GM23338 (cell line): ENCODE measurements around the gene MUC13. TPM values are rescaled to one million over a fixed set of nuclear protein-coding genes. Genes with fewer than 3 reads are reported as not detected.

ENCODE experiments used
- ATAC-seq: fragments of 200-7000 bp; cut with Tn5 transposase; 3 replicates; pipeline ENCODE4 v1.9.1; 2020
- DNase-seq: peaks from one replicate; pipeline ENCODE4 v3.0.0-alpha.2; 2015; ENCODE audit warnings: low spot score
- H2AFZ ChIP-seq: fragments of 200-600 bp; sonication (generic); 2 replicates; pipeline ENCODE4 v1.8.0; 2016; ENCODE audit warnings: antibody characterized with exemption, mild to moderate bottlenecking, moderate library complexity
- H3F3A ChIP-seq: fragments of 200-600 bp; sonication (generic); replicated peaks from 2 replicates; pipeline ENCODE4 v1.8.0; 2017; ENCODE audit warnings: antibody characterized with exemption, mixed run types, low read depth
- H3K27ac ChIP-seq: fragments of 200-600 bp; sonication (generic); 2 replicates; pipeline ENCODE4 v1.6.1; 2016; ENCODE audit warnings: low read depth
- H3K27me3 ChIP-seq: fragments of 200-600 bp; sonication (generic); 2 replicates; pipeline ENCODE4 v1.8.0; 2016; ENCODE audit warnings: mild to moderate bottlenecking, mixed run types, moderate library complexity; ENCODE audit not compliant: insufficient read depth
- H3K36me3 ChIP-seq: fragments of 200-600 bp; sonication (generic); 2 replicates; pipeline ENCODE4 v1.8.0; 2016; ENCODE audit warnings: mild to moderate bottlenecking; ENCODE audit not compliant: insufficient read depth
- H3K4me1 ChIP-seq: fragments of 200-600 bp; sonication (generic); 2 replicates; pipeline ENCODE4 v1.8.0; 2016; ENCODE audit warnings: mild to moderate bottlenecking, moderate library complexity; ENCODE audit not compliant: insufficient read depth
- H3K4me2 ChIP-seq: fragments of 200-600 bp; sonication (generic); 2 replicates; pipeline ENCODE4 v1.7.1; 2017; ENCODE audit warnings: mixed run types
- H3K4me3 ChIP-seq: fragments of 200-600 bp; sonication (generic); 2 replicates; pipeline ENCODE4 v1.6.1; 2016; ENCODE audit warnings: mixed run types
- H3K79me2 ChIP-seq: fragments of 200-600 bp; sonication (generic); replicated peaks from 2 replicates; pipeline ENCODE4 v1.8.0; 2017; ENCODE audit warnings: mild to moderate bottlenecking; ENCODE audit not compliant: insufficient read depth
- H3K9me2 ChIP-seq: fragments of 200-600 bp; sonication (generic); 2 replicates; pipeline ENCODE4 v1.8.0; 2017; ENCODE audit not compliant: insufficient read depth
- H4K20me1 ChIP-seq: fragments of 200-600 bp; sonication (generic); replicated peaks from 2 replicates; pipeline ENCODE4 v1.8.0; 2017; ENCODE audit warnings: mild to moderate bottlenecking; ENCODE audit not compliant: insufficient read depth
- H3K27ac Mint-ChIP-seq: 2 replicates; pipeline ENCODE4 v1.8.0; 2020; ENCODE audit warnings: inconsistent platforms, mild to moderate bottlenecking, moderate library complexity, mixed read lengths
- H3K27me3 Mint-ChIP-seq: 3 replicates; pipeline ENCODE4 v1.8.0; 2022; ENCODE audit warnings: low read depth, mild to moderate bottlenecking, moderate library complexity, mixed read lengths, inconsistent platforms; ENCODE audit not compliant: insufficient read depth, poor library complexity
- H3K36me3 Mint-ChIP-seq: 3 replicates; pipeline ENCODE4 v1.8.0; 2021; ENCODE audit warnings: low read depth, mild to moderate bottlenecking, inconsistent platforms, moderate library complexity, mixed read lengths
- H3K4me1 Mint-ChIP-seq: 3 replicates; pipeline ENCODE4 v1.8.0; 2020; ENCODE audit warnings: mild to moderate bottlenecking, inconsistent platforms, mixed read lengths
- H3K4me3 Mint-ChIP-seq: 3 replicates; pipeline ENCODE4 v1.8.0; 2021; ENCODE audit warnings: moderate library complexity, mild to moderate bottlenecking, inconsistent platforms, mixed read lengths
- H3K9me3 Mint-ChIP-seq: 3 replicates; pipeline ENCODE4 v1.8.0; 2020; ENCODE audit warnings: moderate library complexity, mild to moderate bottlenecking, inconsistent platforms, mixed read lengths
- CREB1 ChIP-seq: fragments of 250-450 bp; sonication (Bioruptor Pico); IDR thresholded peaks from 2 replicates; pipeline ENCODE4 v1.5.0; 2020; ENCODE audit warnings: low read depth, mild to moderate bottlenecking, moderate library complexity
- CTCF ChIP-seq, 2 experiments: fragments of 200-600 bp in 1 of 2; sonication (generic) in 1 of 2; conservative IDR thresholded peaks; 2 replicates each; pipeline versions ENCODE4 v1.5.1 to v1.6.1; 2016 to 2017; ENCODE audit warnings: antibody characterized with exemption in 2 of 2, low read depth in 2 of 2, mild to moderate bottlenecking in 2 of 2, moderate library complexity in 1 of 2
- ETS1 ChIP-seq: IDR thresholded peaks from 2 replicates; pipeline ENCODE4 v1.6.1; 2016; ENCODE audit warnings: antibody characterized with exemption
- EZH2 ChIP-seq: fragments of 200-600 bp; sonication (generic); IDR thresholded peaks from one replicate; pipeline ENCODE4 v1.8.0; 2017; ENCODE audit warnings: antibody characterized with exemption, mild to moderate bottlenecking, low read depth; ENCODE audit not compliant: unreplicated experiment
- EZH2phosphoT487 ChIP-seq: fragments of 200-600 bp; sonication (generic); IDR thresholded peaks from one replicate; pipeline ENCODE4 v1.8.1; 2018; ENCODE audit warnings: antibody characterized with exemption; ENCODE audit not compliant: unreplicated experiment
- JUNB ChIP-seq: IDR thresholded peaks from one replicate; pipeline ENCODE4 v1.6.1; 2016; ENCODE audit warnings: antibody characterized with exemption; ENCODE audit not compliant: unreplicated experiment
- NANOG ChIP-seq: IDR thresholded peaks from 2 replicates; pipeline ENCODE4 v1.6.1; 2016; ENCODE audit warnings: antibody characterized with exemption, borderline replicate concordance
- POLR2AphosphoS5 ChIP-seq: IDR thresholded peaks from 2 replicates; pipeline ENCODE4 v1.6.1; 2016; ENCODE audit warnings: antibody characterized with exemption, low read depth
- REST ChIP-seq: IDR thresholded peaks from one replicate; pipeline ENCODE4 v1.6.1; 2018; ENCODE audit warnings: antibody characterized with exemption; ENCODE audit not compliant: unreplicated experiment
- STAT1 ChIP-seq: IDR thresholded peaks from one replicate; pipeline ENCODE4 v1.6.1; 2016; ENCODE audit warnings: antibody characterized with exemption; ENCODE audit not compliant: unreplicated experiment
- ZNF114 ChIP-seq: fragments of 250-450 bp; sonication (Bioruptor Pico); IDR thresholded peaks from 2 replicates; pipeline ENCODE4 v1.5.0; 2020; ENCODE audit warnings: mild to moderate bottlenecking, moderate library complexity
- ZNF331 ChIP-seq: fragments of 250-450 bp; sonication (Bioruptor Pico); IDR thresholded peaks from 2 replicates; pipeline ENCODE4 v1.5.0; 2020; ENCODE audit warnings: low read depth, mild to moderate bottlenecking, moderate library complexity
- ZNF462 ChIP-seq: fragments of 250-450 bp; sonication (Bioruptor Pico); IDR thresholded peaks from 2 replicates; pipeline ENCODE4 v1.5.0; 2020; ENCODE audit warnings: mild to moderate bottlenecking, moderate library complexity
- polyA plus RNA-seq: library from polyadenylated mRNA; unstranded; fragments of >200 nt; fragmentation: Nextera tagmentation; extraction: Ambion mirVana; gene quantifications from 2 replicates; pipeline ENCODE4 v1.2.1, GENCODE V29; 2016
- total RNA-seq: library from RNA; depleted of rRNA; stranded (reverse); fragments of >200 nt; shearing (Covaris generic); gene quantifications from 2 replicates; pipeline ENCODE4 v1.2.3, GENCODE V29; 2014

MUC13 gene
- total and polyA plus RNA-seq, 2 experiments from 2014 or later: not detected

GRCh38 chr3:124960698-124961097, 26.1 kb upstream of the MUC13 start:
- Mint-ChIP-seq H3K27ac (no peak overlapping the region), H3K4me1 (no peaks in the 10 kb centered on the region), H3K27me3 (no peaks in the 10 kb centered on the region), H3K9me3 (no peaks in the 10 kb centered on the region), H3K36me3 (no peaks in the 10 kb centered on the region), H3K4me3 (no peak overlapping the region)
- Histone ChIP-seq H2AFZ (no peak overlapping the region), H3F3A (no peaks in the 10 kb centered on the region), H3K36me3 (no peaks in the 10 kb centered on the region), H3K4me3 (no peak overlapping the region), H3K79me2 (no peaks in the 10 kb centered on the region), H4K20me1 (no peaks in the 10 kb centered on the region), H3K4me1 (no peaks in the 10 kb centered on the region), H3K9me2 (no peaks in the 10 kb centered on the region), H3K4me2 (no peak overlapping the region), H3K27ac (no peak overlapping the region), H3K27me3 (no peaks in the 10 kb centered on the region)
- TF ChIP-seq STAT1: no peak
- no peak for TF ChIP-seq CTCF (conservative IDR thresholded peaks at IDR 0.05; ENCODE audit: low read depth in 2 of 2)
- no peak for TF ChIP-seq CREB1
- TF ChIP-seq JUNB: no peak
- TF ChIP-seq EZH2: no peak
- TF ChIP-seq REST: no peak
- TF ChIP-seq ETS1: no peak
- no peak for TF ChIP-seq ZNF331 (CRISPR knock-in tag)
- no peak for TF ChIP-seq ZNF462 (CRISPR knock-in tag)
- no peak for TF ChIP-seq EZH2phosphoT487
- no peak for TF ChIP-seq POLR2AphosphoS5
- no peak for TF ChIP-seq ZNF114 (CRISPR knock-in tag)
- no peak for TF ChIP-seq NANOG
- no peak for ATAC-seq
- DNase-seq: no peak
